DND-41 (cell line): ENCODE data around the gene SRD5A1.

Experiments
- ATAC-seq: fragments of 200-7000 bp; cut with Tn5 transposase; 3 replicates; pipeline ENCODE4 v1.9.1; 2021; ENCODE audit warnings: low read depth; ENCODE audit not compliant: insufficient read depth
- DNase-seq: peaks from one replicate; pipeline ENCODE4 v3.0.0-alpha.2; 2020
- H2AFZ ChIP-seq: 2 replicates; pipeline ENCODE4 v1.6.0; 2012; ENCODE audit warnings: low read depth, low read length
- H3K27ac ChIP-seq: 2 replicates; pipeline ENCODE4 v1.5.1; 2012; ENCODE audit warnings: low read length, inconsistent platforms
- H3K27me3 ChIP-seq: fragments of 200-600 bp; sonication (generic); 2 replicates; pipeline ENCODE4 v1.6.0; 2012; ENCODE audit warnings: low read length, mild to moderate bottlenecking, inconsistent platforms; ENCODE audit not compliant: insufficient read depth, poor library complexity
- H3K36me3 ChIP-seq: 2 replicates; pipeline ENCODE4 v1.5.1; 2012; ENCODE audit warnings: low read length, inconsistent platforms; ENCODE audit not compliant: insufficient read depth
- H3K4me1 ChIP-seq: 2 replicates; pipeline ENCODE4 v1.5.1; 2012; ENCODE audit warnings: mild to moderate bottlenecking, low read length; ENCODE audit not compliant: insufficient read depth
- H3K4me2 ChIP-seq: 2 replicates; pipeline ENCODE4 v1.6.0; 2012; ENCODE audit warnings: mild to moderate bottlenecking, moderate library complexity, low read length, inconsistent platforms; ENCODE audit not compliant: insufficient read depth
- H3K4me3 ChIP-seq, 2 experiments: fragments of 200-600 bp in 1 of 2; shearing (Covaris generic) in 1 of 2; 2 replicates each; pipeline ENCODE4 v1.5.1; 2012 to 2016; ENCODE audit warnings: inconsistent platforms in 2 of 2, low read length in 2 of 2, mild to moderate bottlenecking in 2 of 2, low read depth in 1 of 2, moderate library complexity in 1 of 2
- H3K79me2 ChIP-seq: 2 replicates; pipeline ENCODE4 v1.6.0; 2012; ENCODE audit warnings: low read length, inconsistent platforms; ENCODE audit not compliant: insufficient read depth
- H3K9ac ChIP-seq: 2 replicates; pipeline ENCODE4 v1.6.0; 2012; ENCODE audit warnings: low read depth, mild to moderate bottlenecking, inconsistent platforms, low read length, moderate library complexity
- H3K9me3 ChIP-seq: 2 replicates; pipeline ENCODE4 v1.5.1; 2012; ENCODE audit warnings: low read length, moderate library complexity, mild to moderate bottlenecking, inconsistent platforms; ENCODE audit not compliant: insufficient read depth, severe bottlenecking
- H4K20me1 ChIP-seq: 2 replicates; pipeline ENCODE4 v1.6.0; 2012; ENCODE audit warnings: low read length; ENCODE audit not compliant: insufficient read depth
- CTCF ChIP-seq: IDR thresholded peaks from 2 replicates; pipeline ENCODE4 v1.5.1; 2012; ENCODE audit warnings: borderline replicate concordance, low read length, moderate library complexity, mild to moderate bottlenecking; ENCODE audit not compliant: poor library complexity, severe bottlenecking; ENCODE audit errors: extremely low read depth
- EZH2 ChIP-seq: IDR thresholded peaks from 3 replicates; pipeline ENCODE4 v1.6.1; 2012; ENCODE audit warnings: borderline replicate concordance, low read depth, mild to moderate bottlenecking, moderate library complexity, low read length, inconsistent platforms; ENCODE audit not compliant: severe bottlenecking

SRD5A1 gene

GRCh38 chr5:6682239-6682638 is 49.0 kb downstream of the SRD5A1 start:
- H3K4me2 ChIP-seq, result no peak overlapping the region
- no peak for DNase-seq

GRCh38 chr5:6683241-6683640 is 50.0 kb downstream of the SRD5A1 start:
- no peak overlapping the region for H3K4me2 ChIP-seq
- DNase-seq (no peak), ATAC-seq (no peak)
- no peaks in the 10 kb centered on the region for H3K36me3 ChIP-seq
- peaks cover 3% of the 10 kb centered on the region for H3K27me3 ChIP-seq
- H3K4me1 ChIP-seq, result peaks cover 6% of the 10 kb centered on the region
- H3K79me2 ChIP-seq, result no peaks in the 10 kb centered on the region
- H2AFZ ChIP-seq, result no peak overlapping the region
- no peak overlapping the region for H3K9ac ChIP-seq
- peaks cover 8% of the 10 kb centered on the region for H4K20me1 ChIP-seq
- no peak overlapping the region for H3K27ac ChIP-seq
- TF ChIP-seq CTCF, result no peak
- TF ChIP-seq EZH2, result no peak
- no peaks in the 10 kb centered on the region for H3K9me3 ChIP-seq
- H3K4me3 ChIP-seq, result no peak overlapping the region

More at GRCh38 chr5:6682239-6682638, 49.0 kb downstream of the SRD5A1 start:
- Histone ChIP-seq H4K20me1 (peaks cover 8% of the 10 kb centered on the region), H3K27ac (no peak overlapping the region), H3K27me3 (peaks cover 3% of the 10 kb centered on the region), H3K4me3 (no peak overlapping the region), H3K9ac (no peak overlapping the region), H3K9me3 (no peaks in the 10 kb centered on the region), H2AFZ (no peak overlapping the region), H3K36me3 (no peaks in the 10 kb centered on the region), H3K79me2 (no peaks in the 10 kb centered on the region), H3K4me1 (peaks cover 3% of the 10 kb centered on the region)
- TF ChIP-seq EZH2, result no peak
- no peak for TF ChIP-seq CTCF
- ATAC-seq, result no peak

- Histone ChIP-seq H3K4me2 (no peak overlapping the region), H3K4me1 (peaks cover 6% of the 10 kb centered on the region), H3K4me3 (no peak overlapping the region), H3K79me2 (no peaks in the 10 kb centered on the region), H3K9me3 (no peaks in the 10 kb centered on the region), H3K9ac (no peak overlapping the region), H3K36me3 (no peaks in the 10 kb centered on the region), H3K27ac (no peak overlapping the region), H2AFZ (no peak overlapping the region), H3K27me3 (peaks cover 3% of the 10 kb centered on the region), H4K20me1 (peaks cover 8% of the 10 kb centered on the region)
- TF ChIP-seq CTCF, result no peak
- TF ChIP-seq EZH2, result no peak
- no peak for DNase-seq
- ATAC-seq, result no peak
Observed at GRCh38 chr5:6684075-6684474, 50.8 kb downstream of the SRD5A1 start.

- Histone ChIP-seq H3K4me3 (no peak overlapping the region), H3K36me3 (no peaks in the 10 kb centered on the region), H3K27me3 (peaks cover 12% of the 10 kb centered on the region), H3K9me3 (no peaks in the 10 kb centered on the region), H3K4me1 (peaks cover 6% of the 10 kb centered on the region), H2AFZ (no peak overlapping the region), H3K79me2 (no peaks in the 10 kb centered on the region), H4K20me1 (peaks cover 8% of the 10 kb centered on the region), H3K27ac (no peak overlapping the region), H3K4me2 (peak overlapping the region; percentile 62; the same call in 1 of the 2 replicates), H3K9ac (no peak overlapping the region)
- TF ChIP-seq CTCF (no peak), EZH2 (no peak)
- DNase-seq (no peak), ATAC-seq (0 out of 3 replicates have a peak, but pooled peaks have one; percentile 11)
Observed at GRCh38 chr5:6686501-6686900, 53.3 kb downstream of the SRD5A1 start.
